Measurements from ENCODE around the gene CACUL1. TPM values are rescaled to one million over a fixed set of nuclear protein-coding genes. Genes with fewer than 3 reads are reported as not detected.

Gene CACUL1
- total and polyA plus RNA-seq, 9 of the 15 experiments (the other 6 are each of a cell fraction or from before 2014, with no cell fraction given): 4.5 to 17.1 (median 13.5) TPM

GRCh38 chr10:118712080-118712479 lies 42.7 kb downstream of the CACUL1 start:
- peaks cover 2% of the 10 kb centered on the region; the same call in 2 of the 3 replicates for H3K79me2 ChIP-seq (ENCODE audit: control insufficient read depth, insufficient read depth, low read length)
- H3K4me2 ChIP-seq (ENCODE audit: insufficient read depth, low read length): no peak overlapping the region
- in situ Hi-C loops (cut with MboI) (loop anchor here (5.0 kb wide), 1 partner anchor 145 kb away; no protein-coding TSS in a partner anchor), intact Hi-C loops (cut with micrococcal nuclease) (no loop called here)
- CTCF ChIA-PET (ENCODE audit: low intra/inter-chr PET ratio): no interaction called here
- no peaks in the 10 kb centered on the region for H3K9me3 ChIP-seq (replicated peaks; ENCODE audit: control insufficient read depth, insufficient read depth, low read depth, low read length)
- H3K4me1 ChIP-seq (replicated peaks in 1 of 2; ENCODE audit: control insufficient read depth in 2 of 2, insufficient read depth in 2 of 2, low read length in 2 of 2): peaks cover 0 to 6% of the 10 kb centered on the region in 2 experiments; a peak in 1 of 5 replicates
- peaks cover 8% of the 10 kb centered on the region; the same call in 1 of the 3 replicates for H3K36me3 ChIP-seq (ENCODE audit: control insufficient read depth, insufficient read depth, low read length)
- H3K4me3 ChIP-seq: no peak overlapping the region
- POLR2A ChIA-PET: interaction anchor here (0.9 kb wide), 1 partner anchor 13 kb away, joined by 3 read pairs; no protein-coding TSS in a partner anchor
- H4K20me1 ChIP-seq (replicated peaks; ENCODE audit: control insufficient read depth, insufficient read depth, low read length): no peaks in the 10 kb centered on the region
- H3K9ac ChIP-seq (ENCODE audit: insufficient read depth in 1 of 2, low read depth in 2 of 2, low read length in 2 of 2): no peak overlapping the region
- DNase-seq (ENCODE audit: extremely low read depth in 1 of 4, low spot score in 3 of 4): no peak
- no peak for FAIRE-seq
- H3K27me3 ChIP-seq (ENCODE audit: control insufficient read depth in 2 of 2, insufficient read depth in 2 of 2, low read length in 2 of 2): no peaks in the 10 kb centered on the region
- H2AFZ ChIP-seq (ENCODE audit: low read depth, low read length): no peak overlapping the region
- no peak overlapping the region for H3K27ac ChIP-seq (ENCODE audit: extremely low read depth, low read depth, low read length)
- no peaks in the 10 kb centered on the region for H3K9me1 ChIP-seq (ENCODE audit: control insufficient read depth, insufficient read depth, low read length)
- ATAC-seq: no peak
- BruUV-seq (replicated peaks): no TSS peak
- WGBS (ENCODE audit: insufficient coverage, low coverage, missing lambda C conversion rate): 87% methylated on average over 4 of the region's 7 CpGs
- TF ChIP-seq, protein P1, sequence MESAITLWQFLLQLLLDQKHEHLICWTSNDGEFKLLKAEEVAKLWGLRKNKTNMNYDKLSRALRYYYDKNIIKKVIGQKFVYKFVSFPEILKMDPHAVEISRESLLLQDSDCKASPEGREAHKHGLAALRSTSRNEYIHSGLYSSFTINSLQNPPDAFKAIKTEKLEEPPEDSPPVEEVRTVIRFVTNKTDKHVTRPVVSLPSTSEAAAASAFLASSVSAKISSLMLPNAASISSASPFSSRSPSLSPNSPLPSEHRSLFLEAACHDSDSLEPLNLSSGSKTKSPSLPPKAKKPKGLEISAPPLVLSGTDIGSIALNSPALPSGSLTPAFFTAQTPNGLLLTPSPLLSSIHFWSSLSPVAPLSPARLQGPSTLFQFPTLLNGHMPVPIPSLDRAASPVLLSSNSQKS (CRISPR knock-in tag; IDR thresholded peaks at IDR 0.05): no peak
- TF ChIP-seq, protein P2, sequence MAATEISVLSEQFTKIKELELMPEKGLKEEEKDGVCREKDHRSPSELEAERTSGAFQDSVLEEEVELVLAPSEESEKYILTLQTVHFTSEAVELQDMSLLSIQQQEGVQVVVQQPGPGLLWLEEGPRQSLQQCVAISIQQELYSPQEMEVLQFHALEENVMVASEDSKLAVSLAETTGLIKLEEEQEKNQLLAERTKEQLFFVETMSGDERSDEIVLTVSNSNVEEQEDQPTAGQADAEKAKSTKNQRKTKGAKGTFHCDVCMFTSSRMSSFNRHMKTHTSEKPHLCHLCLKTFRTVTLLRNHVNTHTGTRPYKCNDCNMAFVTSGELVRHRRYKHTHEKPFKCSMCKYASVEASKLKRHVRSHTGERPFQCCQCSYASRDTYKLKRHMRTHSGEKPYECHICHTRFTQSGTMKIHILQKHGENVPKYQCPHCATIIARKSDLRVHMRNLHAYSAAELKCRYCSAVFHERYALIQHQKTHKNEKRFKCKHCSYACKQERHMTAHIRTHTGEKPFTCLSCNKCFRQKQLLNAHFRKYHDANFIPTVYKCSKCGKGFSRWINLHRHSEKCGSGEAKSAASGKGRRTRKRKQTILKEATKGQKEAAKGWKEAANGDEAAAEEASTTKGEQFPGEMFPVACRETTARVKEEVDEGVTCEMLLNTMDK (IDR thresholded peaks at IDR 0.05; ENCODE audit: borderline replicate concordance, insufficient read depth, low read depth, low read length, poor library complexity, severe bottlenecking): no peak
- TF ChIP-seq, protein P3, sequence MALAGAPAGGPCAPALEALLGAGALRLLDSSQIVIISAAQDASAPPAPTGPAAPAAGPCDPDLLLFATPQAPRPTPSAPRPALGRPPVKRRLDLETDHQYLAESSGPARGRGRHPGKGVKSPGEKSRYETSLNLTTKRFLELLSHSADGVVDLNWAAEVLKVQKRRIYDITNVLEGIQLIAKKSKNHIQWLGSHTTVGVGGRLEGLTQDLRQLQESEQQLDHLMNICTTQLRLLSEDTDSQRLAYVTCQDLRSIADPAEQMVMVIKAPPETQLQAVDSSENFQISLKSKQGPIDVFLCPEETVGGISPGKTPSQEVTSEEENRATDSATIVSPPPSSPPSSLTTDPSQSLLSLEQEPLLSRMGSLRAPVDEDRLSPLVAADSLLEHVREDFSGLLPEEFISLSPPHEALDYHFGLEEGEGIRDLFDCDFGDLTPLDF (CRISPR knock-in tag; IDR thresholded peaks at IDR 0.05): no peak
- TF ChIP-seq NR4A1 (CRISPR knock-in tag; IDR thresholded peaks at IDR 0.05) (no peak), NR4A1 (tag; IDR thresholded peaks at IDR 0.05) (no peak), ZNF696 (CRISPR knock-in tag; conservative IDR thresholded peaks at IDR 0.05) (no peak), LEF1 (IDR thresholded peaks at IDR 0.05) (no peak), GMEB1 (CRISPR knock-in tag; IDR thresholded peaks at IDR 0.05) (no peak), ZNF436 (CRISPR knock-in tag; IDR thresholded peaks at IDR 0.05) (no peak), SMARCE1 (IDR thresholded peaks at IDR 0.05) (no peak), TCF3 (CRISPR knock-in tag; IDR thresholded peaks at IDR 0.05) (no peak)
- TF ChIP-seq, protein P4, sequence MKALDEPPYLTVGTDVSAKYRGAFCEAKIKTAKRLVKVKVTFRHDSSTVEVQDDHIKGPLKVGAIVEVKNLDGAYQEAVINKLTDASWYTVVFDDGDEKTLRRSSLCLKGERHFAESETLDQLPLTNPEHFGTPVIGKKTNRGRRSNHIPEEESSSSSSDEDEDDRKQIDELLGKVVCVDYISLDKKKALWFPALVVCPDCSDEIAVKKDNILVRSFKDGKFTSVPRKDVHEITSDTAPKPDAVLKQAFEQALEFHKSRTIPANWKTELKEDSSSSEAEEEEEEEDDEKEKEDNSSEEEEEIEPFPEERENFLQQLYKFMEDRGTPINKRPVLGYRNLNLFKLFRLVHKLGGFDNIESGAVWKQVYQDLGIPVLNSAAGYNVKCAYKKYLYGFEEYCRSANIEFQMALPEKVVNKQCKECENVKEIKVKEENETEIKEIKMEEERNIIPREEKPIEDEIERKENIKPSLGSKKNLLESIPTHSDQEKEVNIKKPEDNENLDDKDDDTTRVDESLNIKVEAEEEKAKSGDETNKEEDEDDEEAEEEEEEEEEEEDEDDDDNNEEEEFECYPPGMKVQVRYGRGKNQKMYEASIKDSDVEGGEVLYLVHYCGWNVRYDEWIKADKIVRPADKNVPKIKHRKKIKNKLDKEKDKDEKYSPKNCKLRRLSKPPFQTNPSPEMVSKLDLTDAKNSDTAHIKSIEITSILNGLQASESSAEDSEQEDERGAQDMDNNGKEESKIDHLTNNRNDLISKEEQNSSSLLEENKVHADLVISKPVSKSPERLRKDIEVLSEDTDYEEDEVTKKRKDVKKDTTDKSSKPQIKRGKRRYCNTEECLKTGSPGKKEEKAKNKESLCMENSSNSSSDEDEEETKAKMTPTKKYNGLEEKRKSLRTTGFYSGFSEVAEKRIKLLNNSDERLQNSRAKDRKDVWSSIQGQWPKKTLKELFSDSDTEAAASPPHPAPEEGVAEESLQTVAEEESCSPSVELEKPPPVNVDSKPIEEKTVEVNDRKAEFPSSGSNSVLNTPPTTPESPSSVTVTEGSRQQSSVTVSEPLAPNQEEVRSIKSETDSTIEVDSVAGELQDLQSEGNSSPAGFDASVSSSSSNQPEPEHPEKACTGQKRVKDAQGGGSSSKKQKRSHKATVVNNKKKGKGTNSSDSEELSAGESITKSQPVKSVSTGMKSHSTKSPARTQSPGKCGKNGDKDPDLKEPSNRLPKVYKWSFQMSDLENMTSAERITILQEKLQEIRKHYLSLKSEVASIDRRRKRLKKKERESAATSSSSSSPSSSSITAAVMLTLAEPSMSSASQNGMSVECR (CRISPR knock-in tag; IDR thresholded peaks at IDR 0.05): no peak

All from K562 (cell line).